ENCODE results near the gene JPH2.
"Not testable (repeated sequence)": the region's sequence is repeated elsewhere in the genome, so short reads cannot be mapped to it uniquely, and the experiment has no call there.

The JPH2 gene

GRCh38 chr20:44187054-44187771, at the start of gene JPH2:
Gene JPH2 (minus strand): TSS chr20:44187188. CDS start chr20:44186705, 483 bp downstream.
- TF ChIP-seq ZNF274 (IDR thresholded peaks at IDR 0.05; ENCODE audit: low read depth, low read length): no peak
- no peak within 1 kb of the TSS; the same call in 1 of the 2 replicates for H3K4me3 ChIP-seq (ENCODE audit: low read length)

- H3K4me3 ChIP-seq (ENCODE audit: low read length): no peak overlapping the region
- TF ChIP-seq ZNF274 (IDR thresholded peaks at IDR 0.05; ENCODE audit: low read depth, low read length): no peak
These were observed 48.7 kb upstream of the JPH2 start for GRCh38 chr20:44235702-44236101.

- TF ChIP-seq ZNF274 (IDR thresholded peaks at IDR 0.05; ENCODE audit: low read depth, low read length): no peak
- no peak overlapping the region for H3K4me3 ChIP-seq (ENCODE audit: low read length)
These were observed 47.8 kb upstream of the JPH2 start for GRCh38 chr20:44234566-44235317.

- TF ChIP-seq ZNF274 (IDR thresholded peaks at IDR 0.05; ENCODE audit: low read depth, low read length): no peak
- no peak overlapping the region for H3K4me3 ChIP-seq (ENCODE audit: low read length)
These were observed 46.5 kb upstream of the JPH2 start for GRCh38 chr20:44233436-44234016.

- H3K4me3 ChIP-seq (ENCODE audit: low read length): not testable (repeated sequence)
These were observed 45.5 kb upstream of the JPH2 start for GRCh38 chr20:44232469-44232856.

- TF ChIP-seq ZNF274 (IDR thresholded peaks at IDR 0.05; ENCODE audit: low read depth, low read length): no peak
These were observed 44.9 kb upstream of the JPH2 start for GRCh38 chr20:44231713-44232468.

GRCh38 chr20:44231193-44231592, 44.2 kb upstream of the JPH2 start:
- no peak overlapping the region for H3K4me3 ChIP-seq (ENCODE audit: low read length)
- TF ChIP-seq ZNF274 (IDR thresholded peaks at IDR 0.05; ENCODE audit: low read depth, low read length): no peak

More at GRCh38 chr20:44231713-44232468, 44.9 kb upstream of the JPH2 start:
- H3K4me3 ChIP-seq (ENCODE audit: low read length): no peak overlapping the region

GRCh38 chr20:44228465-44229258, 41.7 kb upstream of the JPH2 start:
- TF ChIP-seq ZNF274 (IDR thresholded peaks at IDR 0.05; ENCODE audit: low read depth, low read length): no peak
- no peak overlapping the region for H3K4me3 ChIP-seq (ENCODE audit: low read length)

GRCh38 chr20:44224637-44225036, 37.6 kb upstream of the JPH2 start:
- TF ChIP-seq ZNF274 (IDR thresholded peaks at IDR 0.05; ENCODE audit: low read depth, low read length): no peak
- no peak overlapping the region for H3K4me3 ChIP-seq (ENCODE audit: low read length)

- no peak for TF ChIP-seq ZNF274 (IDR thresholded peaks at IDR 0.05; ENCODE audit: low read depth, low read length)
- no peak overlapping the region for H3K4me3 ChIP-seq (ENCODE audit: low read length)
These were observed 36.7 kb upstream of the JPH2 start for GRCh38 chr20:44223721-44224120.

- TF ChIP-seq ZNF274 (IDR thresholded peaks at IDR 0.05; ENCODE audit: low read depth, low read length): no peak
- H3K4me3 ChIP-seq (ENCODE audit: low read length): no peak overlapping the region
These were observed 35.8 kb upstream of the JPH2 start for GRCh38 chr20:44222633-44223368.

- no peak overlapping the region for H3K4me3 ChIP-seq (ENCODE audit: low read length)
- no peak for TF ChIP-seq ZNF274 (IDR thresholded peaks at IDR 0.05; ENCODE audit: low read depth, low read length)
These were observed 35.0 kb upstream of the JPH2 start for GRCh38 chr20:44222027-44222426.
